ENCODE data around the gene AIFM3. TPM values are rescaled to one million over a fixed set of nuclear protein-coding genes. Genes with fewer than 3 reads are reported as not detected.

Gene AIFM3
- total RNA-seq, 4 donors from 2014 or later, result 0.15 to 3.7 (median 2.0) TPM; not detected in 1

DNA sequence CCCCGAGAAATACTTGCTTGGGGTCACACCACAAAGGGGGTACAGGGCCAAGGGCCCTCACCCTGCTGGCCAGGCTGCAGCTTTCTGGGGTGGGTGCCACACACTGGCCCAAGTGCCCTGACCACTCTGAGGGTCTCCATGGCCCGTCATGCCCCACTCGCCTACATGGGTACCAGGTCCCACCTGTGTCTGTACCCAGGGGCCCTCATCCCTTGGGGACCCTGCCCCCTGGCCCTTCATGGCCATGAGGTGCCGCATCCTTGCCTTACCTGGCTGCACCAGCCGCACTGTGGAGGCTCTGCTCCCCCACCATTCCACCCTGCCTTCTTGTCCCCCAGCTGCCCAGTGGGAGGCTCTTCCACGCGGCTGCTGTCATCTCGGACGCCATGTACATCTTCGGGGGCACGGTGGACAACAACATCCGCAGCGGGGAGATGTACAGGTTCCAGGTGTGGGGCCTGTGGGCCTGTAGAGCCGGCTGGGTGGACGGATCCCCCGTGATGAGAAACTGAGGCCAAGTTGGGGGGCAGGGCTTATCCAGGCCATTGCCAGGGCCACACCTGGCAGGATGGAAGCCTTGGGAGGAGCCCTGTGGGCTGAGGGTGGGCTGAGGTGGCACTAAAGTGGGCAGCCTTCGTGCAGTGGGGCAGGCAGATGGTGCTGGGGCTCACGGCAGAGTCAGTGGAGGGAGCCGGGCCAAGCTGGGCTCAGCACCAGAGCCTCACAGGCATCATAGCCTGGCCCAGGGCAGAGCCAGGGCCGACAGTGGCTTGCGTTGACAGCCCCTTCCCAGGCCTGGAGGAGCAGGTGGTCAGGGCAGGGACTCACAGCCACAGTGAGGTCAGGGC is 25.6 kb downstream of the AIFM3 start:
- DNase-seq (ENCODE audit: low spot score in 2 of 2), result no peak
- 86 to 89% methylated on average over 21 of the region's 21 CpGs for WGBS, 2 donors
- H3K4me3 ChIP-seq (ENCODE audit: low read depth, poor library complexity, severe bottlenecking), result no peak overlapping the region
- intact Hi-C loops (cut with DNase I; ENCODE audit: low total_unique reads), result no loop called here
- TF ChIP-seq, protein P1, sequence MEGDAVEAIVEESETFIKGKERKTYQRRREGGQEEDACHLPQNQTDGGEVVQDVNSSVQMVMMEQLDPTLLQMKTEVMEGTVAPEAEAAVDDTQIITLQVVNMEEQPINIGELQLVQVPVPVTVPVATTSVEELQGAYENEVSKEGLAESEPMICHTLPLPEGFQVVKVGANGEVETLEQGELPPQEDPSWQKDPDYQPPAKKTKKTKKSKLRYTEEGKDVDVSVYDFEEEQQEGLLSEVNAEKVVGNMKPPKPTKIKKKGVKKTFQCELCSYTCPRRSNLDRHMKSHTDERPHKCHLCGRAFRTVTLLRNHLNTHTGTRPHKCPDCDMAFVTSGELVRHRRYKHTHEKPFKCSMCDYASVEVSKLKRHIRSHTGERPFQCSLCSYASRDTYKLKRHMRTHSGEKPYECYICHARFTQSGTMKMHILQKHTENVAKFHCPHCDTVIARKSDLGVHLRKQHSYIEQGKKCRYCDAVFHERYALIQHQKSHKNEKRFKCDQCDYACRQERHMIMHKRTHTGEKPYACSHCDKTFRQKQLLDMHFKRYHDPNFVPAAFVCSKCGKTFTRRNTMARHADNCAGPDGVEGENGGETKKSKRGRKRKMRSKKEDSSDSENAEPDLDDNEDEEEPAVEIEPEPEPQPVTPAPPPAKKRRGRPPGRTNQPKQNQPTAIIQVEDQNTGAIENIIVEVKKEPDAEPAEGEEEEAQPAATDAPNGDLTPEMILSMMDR (IDR thresholded peaks at IDR 0.05), result no peak
- no peak for TF ChIP-seq POLR2A (IDR thresholded peaks at IDR 0.05)

DNA sequence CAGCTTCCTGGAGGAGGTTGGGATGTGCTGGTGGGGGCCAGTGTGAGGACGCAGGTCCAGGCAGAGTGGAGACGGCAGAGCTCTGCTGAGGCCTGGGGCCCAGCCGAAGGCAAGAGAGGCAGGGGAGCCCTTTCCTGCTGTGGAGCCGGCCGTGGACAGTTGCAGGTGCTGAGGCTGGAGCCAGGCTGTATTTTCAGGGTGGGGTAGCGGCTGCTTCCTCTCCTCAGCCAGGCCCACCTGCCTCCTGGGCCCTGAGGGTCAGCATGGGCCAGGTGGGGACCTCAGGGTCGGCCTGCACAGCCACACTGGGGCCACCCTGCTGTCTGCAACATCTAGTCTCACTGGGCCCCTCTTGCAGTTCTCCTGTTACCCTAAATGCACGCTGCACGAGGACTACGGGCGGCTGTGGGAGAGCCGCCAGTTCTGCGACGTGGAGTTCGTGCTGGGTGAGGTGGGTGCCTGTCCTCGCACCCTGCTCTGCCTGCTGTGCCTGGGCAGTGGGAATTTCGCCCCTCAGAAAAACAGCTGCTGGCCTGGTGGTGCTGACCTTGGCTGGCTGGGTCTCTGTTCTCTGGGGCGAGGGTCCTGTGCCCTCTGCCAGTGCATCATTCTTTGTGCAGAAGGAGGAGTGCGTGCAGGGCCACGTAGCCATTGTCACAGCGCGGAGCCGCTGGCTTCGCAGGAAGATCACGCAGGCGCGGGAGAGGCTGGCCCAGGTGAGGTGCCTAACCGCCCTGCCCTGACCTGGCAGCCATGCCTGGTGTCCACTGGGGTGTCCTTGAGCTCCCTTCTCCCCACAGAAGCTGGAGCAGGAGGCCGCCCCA is 26.5 kb downstream of the AIFM3 start:
- DNase-seq (ENCODE audit: low spot score in 2 of 2), result no peak
- TF ChIP-seq POLR2A (IDR thresholded peaks at IDR 0.05), result no peak
- TF ChIP-seq, protein P1 (IDR thresholded peaks at IDR 0.05), result no peak
- 87 to 97% methylated on average over 18 to 22 of the region's 29 CpGs for WGBS, 2 donors
- no peak overlapping the region for H3K4me3 ChIP-seq (ENCODE audit: low read depth, poor library complexity, severe bottlenecking)
- intact Hi-C loops (cut with DNase I; ENCODE audit: low total_unique reads), result no loop called here

DNA sequence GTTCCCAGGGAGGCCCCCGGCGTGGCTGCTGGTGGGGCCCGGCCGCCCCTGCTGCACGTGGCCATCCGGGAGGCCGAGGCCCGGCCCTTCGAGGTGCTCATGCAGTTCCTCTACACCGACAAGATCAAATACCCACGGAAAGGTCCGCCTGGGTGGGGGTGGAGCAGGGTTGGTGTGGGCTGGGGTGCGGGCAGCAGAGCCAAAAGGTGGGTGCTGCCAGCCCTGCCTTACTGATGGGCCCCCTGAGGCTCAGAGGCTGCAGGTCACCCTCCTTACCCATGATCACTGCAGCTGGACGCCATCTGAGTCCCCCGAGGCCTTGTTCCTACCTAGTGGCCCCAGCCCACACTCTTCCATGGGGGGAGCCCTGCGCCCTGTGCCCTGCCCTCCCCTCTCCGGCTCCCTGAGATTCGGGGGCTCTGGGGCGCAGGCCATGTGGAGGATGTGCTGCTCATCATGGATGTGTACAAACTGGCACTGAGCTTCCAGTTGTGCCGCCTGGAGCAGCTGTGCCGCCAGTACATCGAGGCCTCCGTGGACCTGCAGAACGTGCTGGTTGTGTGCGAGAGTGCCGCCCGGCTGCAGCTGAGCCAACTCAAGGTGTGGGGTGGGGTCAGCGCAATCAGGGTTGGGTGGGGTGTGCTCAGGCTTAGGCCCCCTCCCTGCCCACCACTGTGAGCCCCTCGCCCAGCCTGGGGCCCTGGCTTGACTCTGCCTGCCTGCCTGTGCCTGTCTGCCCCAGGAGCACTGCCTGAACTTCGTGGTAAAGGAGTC is 27.3 kb downstream of the AIFM3 start:
- intact Hi-C loops (cut with DNase I; ENCODE audit: low total_unique reads), result no loop called here
- H3K4me3 ChIP-seq (ENCODE audit: low read depth, poor library complexity, severe bottlenecking), result no peak overlapping the region
- no peak for DNase-seq (ENCODE audit: low spot score in 2 of 2)
- 86 to 89% methylated on average over 23 to 29 of the region's 30 CpGs for WGBS, 2 donors
- no peak for TF ChIP-seq POLR2A (IDR thresholded peaks at IDR 0.05)
- TF ChIP-seq, protein P1 (IDR thresholded peaks at IDR 0.05), result no peak

DNA sequence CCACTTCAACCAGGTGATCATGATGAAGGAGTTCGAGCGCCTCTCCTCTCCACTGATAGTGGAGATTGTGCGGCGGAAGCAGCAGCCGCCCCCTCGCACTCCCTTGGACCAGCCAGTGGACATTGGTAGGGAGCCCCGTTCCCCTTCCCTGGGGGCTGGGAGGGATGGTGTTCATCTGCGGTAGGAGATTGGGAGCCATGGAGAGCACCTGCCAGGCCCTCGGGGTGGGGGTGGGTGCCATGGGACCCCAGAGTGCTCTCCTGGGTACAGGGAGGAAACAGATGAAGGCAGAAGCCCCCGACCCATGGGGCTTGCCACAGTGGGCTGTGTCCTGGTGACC is 27.8 kb downstream of the AIFM3 start:
- TF ChIP-seq, protein P1 (IDR thresholded peaks at IDR 0.05), result no peak
- WGBS, 2 donors, result 85 to 89% methylated on average over 7 to 10 of the region's 10 CpGs
- no peak for DNase-seq (ENCODE audit: low spot score in 2 of 2)
- intact Hi-C loops (cut with DNase I; ENCODE audit: low total_unique reads), result no loop called here
- H3K4me3 ChIP-seq (ENCODE audit: low read depth, poor library complexity, severe bottlenecking), result no peak overlapping the region

- no peak for DNase-seq (ENCODE audit: low spot score in 2 of 2)
- no peak overlapping the region for H3K4me3 ChIP-seq (ENCODE audit: low read depth, poor library complexity, severe bottlenecking)
- WGBS, 2 donors, result 91 to 93% methylated on average over 20 to 21 of the region's 23 CpGs
- intact Hi-C loops (cut with DNase I; ENCODE audit: low total_unique reads), result no loop called here
- no peak for TF ChIP-seq POLR2A (IDR thresholded peaks at IDR 0.05)
- TF ChIP-seq, protein P1 (IDR thresholded peaks at IDR 0.05), result no peak
Observed at GRCh38 chr22:20995329-20996030, 28.4 kb downstream of the AIFM3 start.

Measured in lower leg skin (tissue), 4 donors.